Measurements from ENCODE around the gene ANKRD10. TPM values are rescaled to one million over a fixed set of nuclear protein-coding genes. Genes with fewer than 3 reads are reported as not detected.
A peak's percentile ranks its signal among the peaks of the same experiment; 100 is the strongest.

The ANKRD10 gene
- total and polyA plus RNA-seq, 2 of the 8 experiments (the other 6 are each of a cell fraction or from before 2014, with no cell fraction given), result 146 to 218 TPM

GRCh38 chr13:110834572-110834971 is 80.3 kb downstream of the ANKRD10 start (continued):
- peak in 2 of 3 experiments; percentile 6 to 12; a peak in 2 of 4 replicates for TF ChIP-seq CTCF (IDR thresholded peaks at IDR 0.05; ENCODE audit: control extremely low read depth in 1 of 3, insufficient read depth in 1 of 3, low read depth in 1 of 3, low read length in 3 of 3)

Data from H1 (cell line).